OCI-LY7 (cell line): ENCODE measurements around the gene SLC22A7. TPM values are rescaled to one million over a fixed set of nuclear protein-coding genes. Genes with fewer than 3 reads are reported as not detected.

Experiments used
- BruUV-seq: library from RNA; stranded (reverse); fragments of 400-500 nt; replicated peaks from 2 replicates; lab custom pipeline; 2021; lab: Mats Ljungman, UMichigan
- CTCF ChIA-PET: fragments of 300-600 bp; sonication (Branson Sonifier 250); formaldehyde crosslinking; loops from one replicate; lab custom pipeline; 2022; ENCODE audit warnings: antibody characterized with exemption; ENCODE audit not compliant: unreplicated experiment; lab: Charles Lee
- POLR2A ChIA-PET: fragments of 300-600 bp; sonication (Branson Sonifier 250); formaldehyde crosslinking; loops from one replicate; lab custom pipeline; 2022; ENCODE audit warnings: antibody characterized with exemption; lab: Charles Lee
- DNase-seq: peaks from one replicate; pipeline ENCODE4 v3.0.0-alpha.2; 2015; ENCODE audit warnings: low spot score
- H2AFZ ChIP-seq: fragments of 200-600 bp; sonication (generic), shearing (Covaris generic); 2 replicates; pipeline ENCODE4 v1.6.1; 2014; ENCODE audit warnings: mild to moderate bottlenecking, antibody characterized with exemption, low read length, moderate library complexity
- H3K27ac ChIP-seq: fragments of 200-600 bp; sonication (generic); 2 replicates; pipeline ENCODE4 v1.5.1; 2014; ENCODE audit warnings: mixed run types, low read depth, mild to moderate bottlenecking, moderate library complexity, low read length, inconsistent platforms; ENCODE audit not compliant: poor library complexity, severe bottlenecking
- H3K36me3 ChIP-seq: fragments of 200-600 bp; sonication (generic); 2 replicates; pipeline ENCODE4 v1.6.1; 2014; ENCODE audit warnings: mild to moderate bottlenecking, antibody characterized with exemption, low read length, moderate library complexity, mixed read lengths; ENCODE audit not compliant: insufficient read depth
- H3K4me1 ChIP-seq: fragments of 200-600 bp; sonication (generic); 2 replicates; pipeline ENCODE4 v1.5.1; 2014; ENCODE audit warnings: mild to moderate bottlenecking, low read length; ENCODE audit not compliant: insufficient read depth, poor library complexity, severe bottlenecking
- H3K4me2 ChIP-seq: fragments of 200-600 bp; sonication (generic); 2 replicates; pipeline ENCODE4 v1.6.1; 2014; ENCODE audit warnings: mild to moderate bottlenecking, low read length
- H3K4me3 ChIP-seq: fragments of 200-600 bp; sonication (generic); 2 replicates; pipeline ENCODE4 v1.5.1; 2014; ENCODE audit warnings: mild to moderate bottlenecking, low read depth, low read length; ENCODE audit not compliant: poor library complexity, severe bottlenecking
- H3K79me2 ChIP-seq: fragments of 200-600 bp; sonication (generic); 2 replicates; pipeline ENCODE4 v1.6.1; 2016; ENCODE audit warnings: low read depth, mild to moderate bottlenecking, low read length, moderate library complexity, mixed read lengths; ENCODE audit not compliant: insufficient read depth
- H3K9me2 ChIP-seq: fragments of 200-600 bp; sonication (generic); 2 replicates; pipeline ENCODE4 v1.6.1; 2016; ENCODE audit warnings: mild to moderate bottlenecking, low read length, mixed read lengths; ENCODE audit not compliant: insufficient read depth
- H3K9me3 ChIP-seq: fragments of 200-600 bp; sonication (generic); 2 replicates; pipeline ENCODE4 v1.6.1; 2014; ENCODE audit warnings: mild to moderate bottlenecking, mixed run types, low read length, mixed read lengths
- H4K20me1 ChIP-seq: fragments of 200-600 bp; sonication (generic); 2 replicates; pipeline ENCODE4 v1.6.1; 2014; ENCODE audit warnings: mild to moderate bottlenecking, antibody characterized with exemption, low read length, moderate library complexity, mixed read lengths; ENCODE audit not compliant: insufficient read depth
- EZH2phosphoT487 ChIP-seq: fragments of 200-600 bp; sonication (generic); IDR thresholded peaks from 2 replicates; pipeline ENCODE4 v1.6.1; 2018; ENCODE audit warnings: low read depth, borderline replicate concordance, mild to moderate bottlenecking, mixed run types, antibody characterized with exemption, low read length, moderate library complexity, mixed read lengths
- intact Hi-C: fragments of 100-400 bp; cut with micrococcal nuclease; formaldehyde crosslinking; loops from one replicate; pipeline ENCODE4 v1.10.0; 2022; ENCODE audit not compliant: unreplicated experiment
- total RNA-seq, 2 experiments: library from RNA; depleted of rRNA in 1 of 2; stranded (reverse); fragments of >200 nt in 1 of 2; shearing (Covaris generic) in 1 of 2; gene quantifications; 2 replicates each; pipeline ENCODE4 v1.2.3, GENCODE V29; 2014 to 2022
- TF ChIP-seq, protein P1 (sequence below): fragments of 200-600 bp; sonication (generic); conservative IDR thresholded peaks from 2 replicates; pipeline ENCODE4 v1.5.1; 2014; ENCODE audit warnings: mild to moderate bottlenecking, antibody characterized with exemption, low read length, moderate library complexity, mixed read lengths

The SLC22A7 gene
- total RNA-seq, 2 experiments from 2014 or later: not detected

- Histone ChIP-seq H3K36me3 (no peaks in the 10 kb centered on the region), H3K27ac (no peak overlapping the region), H3K4me2 (no peak overlapping the region), H2AFZ (no peak overlapping the region), H3K9me3 (no peaks in the 10 kb centered on the region), H3K4me3 (no peak overlapping the region), H3K4me1 (no peaks in the 10 kb centered on the region), H3K9me2 (no peaks in the 10 kb centered on the region), H4K20me1 (no peaks in the 10 kb centered on the region), H3K79me2 (no peaks in the 10 kb centered on the region)
- DNase-seq: no peak
- TF ChIP-seq, protein P1, sequence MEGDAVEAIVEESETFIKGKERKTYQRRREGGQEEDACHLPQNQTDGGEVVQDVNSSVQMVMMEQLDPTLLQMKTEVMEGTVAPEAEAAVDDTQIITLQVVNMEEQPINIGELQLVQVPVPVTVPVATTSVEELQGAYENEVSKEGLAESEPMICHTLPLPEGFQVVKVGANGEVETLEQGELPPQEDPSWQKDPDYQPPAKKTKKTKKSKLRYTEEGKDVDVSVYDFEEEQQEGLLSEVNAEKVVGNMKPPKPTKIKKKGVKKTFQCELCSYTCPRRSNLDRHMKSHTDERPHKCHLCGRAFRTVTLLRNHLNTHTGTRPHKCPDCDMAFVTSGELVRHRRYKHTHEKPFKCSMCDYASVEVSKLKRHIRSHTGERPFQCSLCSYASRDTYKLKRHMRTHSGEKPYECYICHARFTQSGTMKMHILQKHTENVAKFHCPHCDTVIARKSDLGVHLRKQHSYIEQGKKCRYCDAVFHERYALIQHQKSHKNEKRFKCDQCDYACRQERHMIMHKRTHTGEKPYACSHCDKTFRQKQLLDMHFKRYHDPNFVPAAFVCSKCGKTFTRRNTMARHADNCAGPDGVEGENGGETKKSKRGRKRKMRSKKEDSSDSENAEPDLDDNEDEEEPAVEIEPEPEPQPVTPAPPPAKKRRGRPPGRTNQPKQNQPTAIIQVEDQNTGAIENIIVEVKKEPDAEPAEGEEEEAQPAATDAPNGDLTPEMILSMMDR: no peak
- no peak for TF ChIP-seq EZH2phosphoT487
- POLR2A ChIA-PET: interaction anchor here (0.7 kb wide), 1 partner anchor 21 kb away, joined by 3 read pairs; no protein-coding TSS in a partner anchor
- CTCF ChIA-PET: no interaction called here
- intact Hi-C loops: no loop called here
- no TSS peak for BruUV-seq
Measured at GRCh38 chr6:43292763-43293318, 5.2 kb upstream of the SLC22A7 start.

DNA sequence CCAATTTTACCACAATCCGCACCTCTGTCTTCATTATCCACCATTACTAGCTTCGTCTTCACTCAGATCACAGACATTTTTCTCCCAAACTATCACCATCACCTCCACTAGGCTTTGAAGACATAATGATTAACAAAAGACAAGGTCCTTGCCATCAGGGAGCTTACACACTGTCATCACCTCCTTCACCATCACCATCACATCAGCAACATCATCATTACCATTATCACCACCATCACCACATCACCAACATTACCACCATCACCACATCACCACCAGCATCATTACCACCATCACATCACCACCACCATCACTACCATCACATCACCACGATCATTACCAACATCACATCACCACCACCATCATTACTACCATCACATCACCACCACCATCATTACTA, 4.4 kb upstream of the SLC22A7 start:
- Histone ChIP-seq H3K79me2 (no peaks in the 10 kb centered on the region), H2AFZ (no peak overlapping the region), H3K4me1 (no peaks in the 10 kb centered on the region), H4K20me1 (no peaks in the 10 kb centered on the region), H3K4me2 (no peak overlapping the region), H3K9me2 (no peaks in the 10 kb centered on the region), H3K36me3 (no peaks in the 10 kb centered on the region), H3K4me3 (no peak overlapping the region), H3K9me3 (no peaks in the 10 kb centered on the region), H3K27ac (no peak overlapping the region)
- intact Hi-C loops: no loop called here
- DNase-seq: no peak
- POLR2A ChIA-PET: interaction anchor here (0.5 kb wide), 1 partner anchor 23 kb away, joined by 3 read pairs; no protein-coding TSS in a partner anchor
- TF ChIP-seq, protein P1: no peak
- TF ChIP-seq EZH2phosphoT487: no peak
- no TSS peak for BruUV-seq
- CTCF ChIA-PET: interaction anchor here (0.6 kb wide), 1 partner anchor 39 kb away, joined by 3 read pairs; no protein-coding TSS in a partner anchor

- no peaks in the 10 kb centered on the region for H3K9me2 ChIP-seq
- no peaks in the 10 kb centered on the region for H3K79me2 ChIP-seq
- no peak overlapping the region for H3K4me2 ChIP-seq
- H3K4me3 ChIP-seq: no peak overlapping the region
- H3K9me3 ChIP-seq: no peaks in the 10 kb centered on the region
- BruUV-seq: no TSS peak
- ChIA-PET CTCF (no interaction called here), POLR2A (no interaction called here)
- no peak for TF ChIP-seq EZH2phosphoT487
- TF ChIP-seq, protein P1: no peak
- no peaks in the 10 kb centered on the region for H3K4me1 ChIP-seq
- no peak overlapping the region for H2AFZ ChIP-seq
- DNase-seq: no peak
- H3K27ac ChIP-seq: no peak overlapping the region
- intact Hi-C loops: no loop called here
- H3K36me3 ChIP-seq: no peaks in the 10 kb centered on the region
- no peaks in the 10 kb centered on the region for H4K20me1 ChIP-seq
Measured at GRCh38 chr6:43294536-43294935, 3.5 kb upstream of the SLC22A7 start.
